HEK293 (cell line): ENCODE measurements around the gene RPN1.

Source experiments
- CTCF ChIA-PET: fragments of 350-600 bp; formaldehyde crosslinking; extraction: SDS; loops from one replicate; lab custom pipeline; 2021; ENCODE audit warnings: antibody characterized with exemption; lab: Yijun Ruan, JAX
- POLR2A ChIA-PET: fragments of 300-600 bp; formaldehyde crosslinking; extraction: SDS; loops from one replicate; lab custom pipeline; 2020; ENCODE audit warnings: antibody characterized with exemption, inconsistent platforms; lab: Yijun Ruan, JAX
- H3K27ac ChIP-seq: fragments of 200-500 bp; sonication (Bioruptor generic); 2 replicates; pipeline ENCODE4 v1.5.1; 2014; ENCODE audit warnings: low read depth, low read length, control low read depth, inconsistent platforms; ENCODE audit errors: extremely low read depth
- H3K36me3 ChIP-seq, 2 experiments: fragments of 200-500 bp in 1 of 2; sonication (Bioruptor generic) in 1 of 2; 1 replicate in 1 of 2; 2 replicates in 1 of 2; pipeline ENCODE4 v1.5.1; 2014 to 2017; ENCODE audit warnings: inconsistent platforms in 2 of 2, low read length in 2 of 2; ENCODE audit not compliant: control insufficient read depth in 2 of 2, insufficient read depth in 1 of 2
- H3K4me1 ChIP-seq: fragments of 200-500 bp; sonication (Bioruptor generic); 2 replicates; pipeline ENCODE4 v1.5.1; 2014; ENCODE audit warnings: mild to moderate bottlenecking, low read length, inconsistent platforms; ENCODE audit not compliant: control insufficient read depth, insufficient read depth
- H3K4me3 ChIP-seq: 2 replicates; pipeline ENCODE4 v1.5.1; 2011; ENCODE audit warnings: low read depth, mild to moderate bottlenecking, control low read depth, low read length, moderate library complexity
- H3K9me3 ChIP-seq: fragments of 200-500 bp; sonication (Bioruptor generic); 2 replicates; pipeline ENCODE4 v1.5.1; 2014; ENCODE audit warnings: low read depth, low read length, inconsistent platforms; ENCODE audit not compliant: control insufficient read depth, insufficient read depth
- GFI1B ChIP-seq: fragments of 450-650 bp; formaldehyde crosslinking; IDR thresholded peaks from 2 replicates; pipeline ENCODE4 v1.5.1; 2016; ENCODE audit warnings: missing biosample characterization, missing genetic modification characterization
- HOXD13 ChIP-seq: sonication (generic); formaldehyde crosslinking; IDR thresholded peaks from 2 replicates; pipeline ENCODE4 v1.8.0; 2022; ENCODE audit warnings: missing genetic modification reagents, borderline replicate concordance
- KLF1 ChIP-seq: fragments of 450-650 bp; formaldehyde crosslinking; IDR thresholded peaks from 2 replicates; pipeline ENCODE4 v1.5.1; 2016; ENCODE audit warnings: missing biosample characterization, missing genetic modification characterization
- KLF7 ChIP-seq: fragments of 450-650 bp; formaldehyde crosslinking; IDR thresholded peaks from 2 replicates; pipeline ENCODE4 v1.5.1; 2016; ENCODE audit warnings: missing biosample characterization, missing genetic modification characterization, borderline replicate concordance
- KLF8 ChIP-seq: fragments of 450-650 bp; formaldehyde crosslinking; IDR thresholded peaks from 2 replicates; pipeline ENCODE4 v1.5.1; 2016; ENCODE audit warnings: missing biosample characterization, missing genetic modification characterization
- PRDM1 ChIP-seq: fragments of 450-650 bp; formaldehyde crosslinking; IDR thresholded peaks from 2 replicates; pipeline ENCODE4; 2016; ENCODE audit warnings: missing biosample characterization, missing genetic modification characterization
- PRDM4 ChIP-seq: fragments of 450-650 bp; formaldehyde crosslinking; IDR thresholded peaks from 2 replicates; pipeline ENCODE4 v1.5.1; 2017; ENCODE audit warnings: missing biosample characterization, missing genetic modification characterization
- ZBTB1 ChIP-seq: fragments of 450-650 bp; formaldehyde crosslinking; IDR thresholded peaks from 2 replicates; pipeline ENCODE4 v1.5.1; 2016; ENCODE audit warnings: missing biosample characterization, missing genetic modification characterization
- ZBTB48 ChIP-seq: fragments of 450-650 bp; formaldehyde crosslinking; IDR thresholded peaks from 2 replicates; pipeline ENCODE4 v1.5.1; 2016; ENCODE audit warnings: missing biosample characterization, missing genetic modification characterization
- ZBTB7A ChIP-seq: fragments of 450-650 bp; formaldehyde crosslinking; IDR thresholded peaks from 2 replicates; pipeline ENCODE4 v1.5.1; 2016; ENCODE audit warnings: low read depth, missing biosample characterization, missing genetic modification characterization
- ZBTB8A ChIP-seq: fragments of 450-650 bp; formaldehyde crosslinking; IDR thresholded peaks from 2 replicates; pipeline ENCODE4 v1.5.1; 2016; ENCODE audit warnings: missing biosample characterization, missing genetic modification characterization
- ZNF132 ChIP-seq: fragments of 450-650 bp; formaldehyde crosslinking; IDR thresholded peaks from 2 replicates; pipeline ENCODE4 v1.5.1; 2017; ENCODE audit warnings: missing biosample characterization, missing genetic modification characterization, borderline replicate concordance
- ZNF335 ChIP-seq: fragments of 450-650 bp; formaldehyde crosslinking; conservative IDR thresholded peaks from 2 replicates; pipeline ENCODE4 v1.5.1; 2016; ENCODE audit warnings: missing biosample characterization, missing genetic modification characterization
- ZNF544 ChIP-seq: fragments of 450-650 bp; formaldehyde crosslinking; IDR thresholded peaks from 2 replicates; pipeline ENCODE4 v1.5.0; 2017; ENCODE audit warnings: missing biosample characterization, missing genetic modification characterization
- ZNF560 ChIP-seq: fragments of 450-650 bp; formaldehyde crosslinking; IDR thresholded peaks from 2 replicates; pipeline ENCODE4 v1.5.1; 2017; ENCODE audit warnings: missing biosample characterization, missing genetic modification characterization, borderline replicate concordance
- ZNF792 ChIP-seq: fragments of 450-650 bp; formaldehyde crosslinking; IDR thresholded peaks from 2 replicates; pipeline ENCODE4 v1.5.1; 2016; ENCODE audit warnings: missing biosample characterization, missing genetic modification characterization
- ZNF830 ChIP-seq: fragments of 450-650 bp; IDR thresholded peaks from 2 replicates; pipeline ENCODE4 v1.5.0; 2018; ENCODE audit warnings: missing biosample characterization, missing genetic modification characterization, low read depth, mild to moderate bottlenecking, moderate library complexity
- TF ChIP-seq, protein P1 (sequence below): fragments of 450-650 bp; formaldehyde crosslinking; IDR thresholded peaks from 2 replicates; pipeline ENCODE4 v1.5.1; 2016; ENCODE audit warnings: missing biosample characterization, missing genetic modification characterization, low read depth
- TF ChIP-seq, protein P2 (sequence below): fragments of 450-650 bp; formaldehyde crosslinking; IDR thresholded peaks from 2 replicates; pipeline ENCODE4 v1.5.0; 2017; ENCODE audit warnings: missing biosample characterization, missing genetic modification characterization, borderline replicate concordance
- TF ChIP-seq, protein P3 (sequence below): fragments of 450-650 bp; formaldehyde crosslinking; IDR thresholded peaks from 2 replicates; pipeline ENCODE4 v1.5.1; 2016; ENCODE audit warnings: missing biosample characterization, missing genetic modification characterization, borderline replicate concordance
- TF ChIP-seq, protein P4 (sequence below): fragments of 450-650 bp; formaldehyde crosslinking; IDR thresholded peaks from 2 replicates; pipeline ENCODE4 v1.5.1; 2017; ENCODE audit warnings: missing biosample characterization, mild to moderate bottlenecking, missing genetic modification characterization, moderate library complexity

The RPN1 gene

GRCh38 chr3:128648940-128649663 is 1.5 kb downstream of the RPN1 start (continued):
- TF ChIP-seq ZBTB7A (tag by site-specific recombination) (no peak), ZBTB1 (tag by site-specific recombination) (no peak), PRDM1 (no peak), ZBTB8A (tag by site-specific recombination) (no peak), KLF8 (tag by site-specific recombination) (no peak), PRDM4 (tag by site-specific recombination) (no peak), GFI1B (tag by site-specific recombination) (peak; percentile 72; the same call in 1 of the 2 replicates), KLF7 (tag by site-specific recombination) (no peak), ZNF830 (no peak), ZNF335 (0 out of 2 replicates have a peak, but pooled peaks have one; percentile 15)
- TF ChIP-seq, protein P1, sequence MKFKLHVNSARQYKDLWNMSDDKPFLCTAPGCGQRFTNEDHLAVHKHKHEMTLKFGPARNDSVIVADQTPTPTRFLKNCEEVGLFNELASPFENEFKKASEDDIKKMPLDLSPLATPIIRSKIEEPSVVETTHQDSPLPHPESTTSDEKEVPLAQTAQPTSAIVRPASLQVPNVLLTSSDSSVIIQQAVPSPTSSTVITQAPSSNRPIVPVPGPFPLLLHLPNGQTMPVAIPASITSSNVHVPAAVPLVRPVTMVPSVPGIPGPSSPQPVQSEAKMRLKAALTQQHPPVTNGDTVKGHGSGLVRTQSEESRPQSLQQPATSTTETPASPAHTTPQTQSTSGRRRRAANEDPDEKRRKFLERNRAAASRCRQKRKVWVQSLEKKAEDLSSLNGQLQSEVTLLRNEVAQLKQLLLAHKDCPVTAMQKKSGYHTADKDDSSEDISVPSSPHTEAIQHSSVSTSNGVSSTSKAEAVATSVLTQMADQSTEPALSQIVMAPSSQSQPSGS (tag by site-specific recombination): peak; percentile 83

GRCh38 chr3:128648402-128648801 is 2.2 kb downstream of the RPN1 start:
- peak overlapping the region; percentile 100 for H3K4me3 ChIP-seq
- POLR2A ChIA-PET: no interaction called here
- no peak overlapping the region for H3K27ac ChIP-seq
- CTCF ChIA-PET: no interaction called here
- H3K4me1 ChIP-seq: 0 out of 2 replicates have a peak, but pooled peaks cover 3% of the 10 kb centered on the region
- no peaks in the 10 kb centered on the region for H3K9me3 ChIP-seq
- H3K36me3 ChIP-seq: peaks cover 11 to 19% of the 10 kb centered on the region in 2 experiments
- TF ChIP-seq ZBTB48 (tag by site-specific recombination): no peak
- TF ChIP-seq, protein P2, sequence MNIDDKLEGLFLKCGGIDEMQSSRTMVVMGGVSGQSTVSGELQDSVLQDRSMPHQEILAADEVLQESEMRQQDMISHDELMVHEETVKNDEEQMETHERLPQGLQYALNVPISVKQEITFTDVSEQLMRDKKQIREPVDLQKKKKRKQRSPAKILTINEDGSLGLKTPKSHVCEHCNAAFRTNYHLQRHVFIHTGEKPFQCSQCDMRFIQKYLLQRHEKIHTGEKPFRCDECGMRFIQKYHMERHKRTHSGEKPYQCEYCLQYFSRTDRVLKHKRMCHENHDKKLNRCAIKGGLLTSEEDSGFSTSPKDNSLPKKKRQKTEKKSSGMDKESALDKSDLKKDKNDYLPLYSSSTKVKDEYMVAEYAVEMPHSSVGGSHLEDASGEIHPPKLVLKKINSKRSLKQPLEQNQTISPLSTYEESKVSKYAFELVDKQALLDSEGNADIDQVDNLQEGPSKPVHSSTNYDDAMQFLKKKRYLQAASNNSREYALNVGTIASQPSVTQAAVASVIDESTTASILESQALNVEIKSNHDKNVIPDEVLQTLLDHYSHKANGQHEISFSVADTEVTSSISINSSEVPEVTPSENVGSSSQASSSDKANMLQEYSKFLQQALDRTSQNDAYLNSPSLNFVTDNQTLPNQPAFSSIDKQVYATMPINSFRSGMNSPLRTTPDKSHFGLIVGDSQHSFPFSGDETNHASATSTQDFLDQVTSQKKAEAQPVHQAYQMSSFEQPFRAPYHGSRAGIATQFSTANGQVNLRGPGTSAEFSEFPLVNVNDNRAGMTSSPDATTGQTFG (tag by site-specific recombination): no peak
- TF ChIP-seq, protein P3, sequence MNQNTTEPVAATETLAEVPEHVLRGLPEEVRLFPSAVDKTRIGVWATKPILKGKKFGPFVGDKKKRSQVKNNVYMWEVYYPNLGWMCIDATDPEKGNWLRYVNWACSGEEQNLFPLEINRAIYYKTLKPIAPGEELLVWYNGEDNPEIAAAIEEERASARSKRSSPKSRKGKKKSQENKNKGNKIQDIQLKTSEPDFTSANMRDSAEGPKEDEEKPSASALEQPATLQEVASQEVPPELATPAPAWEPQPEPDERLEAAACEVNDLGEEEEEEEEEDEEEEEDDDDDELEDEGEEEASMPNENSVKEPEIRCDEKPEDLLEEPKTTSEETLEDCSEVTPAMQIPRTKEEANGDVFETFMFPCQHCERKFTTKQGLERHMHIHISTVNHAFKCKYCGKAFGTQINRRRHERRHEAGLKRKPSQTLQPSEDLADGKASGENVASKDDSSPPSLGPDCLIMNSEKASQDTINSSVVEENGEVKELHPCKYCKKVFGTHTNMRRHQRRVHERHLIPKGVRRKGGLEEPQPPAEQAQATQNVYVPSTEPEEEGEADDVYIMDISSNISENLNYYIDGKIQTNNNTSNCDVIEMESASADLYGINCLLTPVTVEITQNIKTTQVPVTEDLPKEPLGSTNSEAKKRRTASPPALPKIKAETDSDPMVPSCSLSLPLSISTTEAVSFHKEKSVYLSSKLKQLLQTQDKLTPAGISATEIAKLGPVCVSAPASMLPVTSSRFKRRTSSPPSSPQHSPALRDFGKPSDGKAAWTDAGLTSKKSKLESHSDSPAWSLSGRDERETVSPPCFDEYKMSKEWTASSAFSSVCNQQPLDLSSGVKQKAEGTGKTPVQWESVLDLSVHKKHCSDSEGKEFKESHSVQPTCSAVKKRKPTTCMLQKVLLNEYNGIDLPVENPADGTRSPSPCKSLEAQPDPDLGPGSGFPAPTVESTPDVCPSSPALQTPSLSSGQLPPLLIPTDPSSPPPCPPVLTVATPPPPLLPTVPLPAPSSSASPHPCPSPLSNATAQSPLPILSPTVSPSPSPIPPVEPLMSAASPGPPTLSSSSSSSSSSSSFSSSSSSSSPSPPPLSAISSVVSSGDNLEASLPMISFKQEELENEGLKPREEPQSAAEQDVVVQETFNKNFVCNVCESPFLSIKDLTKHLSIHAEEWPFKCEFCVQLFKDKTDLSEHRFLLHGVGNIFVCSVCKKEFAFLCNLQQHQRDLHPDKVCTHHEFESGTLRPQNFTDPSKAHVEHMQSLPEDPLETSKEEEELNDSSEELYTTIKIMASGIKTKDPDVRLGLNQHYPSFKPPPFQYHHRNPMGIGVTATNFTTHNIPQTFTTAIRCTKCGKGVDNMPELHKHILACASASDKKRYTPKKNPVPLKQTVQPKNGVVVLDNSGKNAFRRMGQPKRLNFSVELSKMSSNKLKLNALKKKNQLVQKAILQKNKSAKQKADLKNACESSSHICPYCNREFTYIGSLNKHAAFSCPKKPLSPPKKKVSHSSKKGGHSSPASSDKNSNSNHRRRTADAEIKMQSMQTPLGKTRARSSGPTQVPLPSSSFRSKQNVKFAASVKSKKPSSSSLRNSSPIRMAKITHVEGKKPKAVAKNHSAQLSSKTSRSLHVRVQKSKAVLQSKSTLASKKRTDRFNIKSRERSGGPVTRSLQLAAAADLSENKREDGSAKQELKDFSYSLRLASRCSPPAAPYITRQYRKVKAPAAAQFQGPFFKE: no peak
- no peak for TF ChIP-seq ZNF792 (tag by site-specific recombination)
- TF ChIP-seq, protein P4, sequence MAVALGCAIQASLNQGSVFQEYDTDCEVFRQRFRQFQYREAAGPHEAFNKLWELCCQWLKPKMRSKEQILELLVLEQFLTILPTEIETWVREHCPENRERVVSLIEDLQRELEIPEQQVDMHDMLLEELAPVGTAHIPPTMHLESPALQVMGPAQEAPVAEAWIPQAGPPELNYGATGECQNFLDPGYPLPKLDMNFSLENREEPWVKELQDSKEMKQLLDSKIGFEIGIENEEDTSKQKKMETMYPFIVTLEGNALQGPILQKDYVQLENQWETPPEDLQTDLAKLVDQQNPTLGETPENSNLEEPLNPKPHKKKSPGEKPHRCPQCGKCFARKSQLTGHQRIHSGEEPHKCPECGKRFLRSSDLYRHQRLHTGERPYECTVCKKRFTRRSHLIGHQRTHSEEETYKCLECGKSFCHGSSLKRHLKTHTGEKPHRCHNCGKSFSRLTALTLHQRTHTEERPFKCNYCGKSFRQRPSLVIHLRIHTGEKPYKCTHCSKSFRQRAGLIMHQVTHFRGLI (tag by site-specific recombination): no peak
- TF ChIP-seq ZNF544 (tag by site-specific recombination): no peak
- TF ChIP-seq HOXD13 (CRISPR knock-in tag): no peak
- no peak for TF ChIP-seq ZNF560 (tag by site-specific recombination)
- no peak for TF ChIP-seq ZNF132 (tag by site-specific recombination)
- no peak for TF ChIP-seq ZNF830
- TF ChIP-seq KLF1 (tag by site-specific recombination): no peak
